Measurements from ENCODE around the gene HAUS5.
A peak's percentile ranks its signal among the peaks of the same experiment; 100 is the strongest.

Gene HAUS5

GRCh38 chr19:35619290-35619923 is 6.9 kb downstream of the HAUS5 start:
- DNase-seq (ENCODE audit: low read depth): no peak
- TF ChIP-seq CTCF (conservative IDR thresholded peaks at IDR 0.05; ENCODE audit: control insufficient read depth, insufficient read depth, low read depth, low read length): no peak
- H3K4me3 ChIP-seq (ENCODE audit: control insufficient read depth, low read depth, low read length): no peak overlapping the region

- no peak overlapping the region for H3K4me3 ChIP-seq (ENCODE audit: control insufficient read depth, low read depth, low read length)
- no peak for DNase-seq (ENCODE audit: low read depth)
- TF ChIP-seq CTCF (conservative IDR thresholded peaks at IDR 0.05; ENCODE audit: control insufficient read depth, insufficient read depth, low read depth, low read length): no peak
Observed at GRCh38 chr19:35620001-35620400, 7.5 kb downstream of the HAUS5 start.

GRCh38 chr19:35621708-35622107 is 9.2 kb downstream of the HAUS5 start:
- DNase-seq (ENCODE audit: low read depth): no peak
- TF ChIP-seq CTCF (conservative IDR thresholded peaks at IDR 0.05; ENCODE audit: control insufficient read depth, insufficient read depth, low read depth, low read length): no peak
- no peak overlapping the region for H3K4me3 ChIP-seq (ENCODE audit: control insufficient read depth, low read depth, low read length)

- TF ChIP-seq CTCF (conservative IDR thresholded peaks at IDR 0.05; ENCODE audit: control insufficient read depth, insufficient read depth, low read depth, low read length): no peak
- no peak for DNase-seq (ENCODE audit: low read depth)
- H3K4me3 ChIP-seq (ENCODE audit: control insufficient read depth, low read depth, low read length): no peak overlapping the region
Observed at GRCh38 chr19:35622750-35623149, 10.2 kb downstream of the HAUS5 start.

- TF ChIP-seq CTCF (conservative IDR thresholded peaks at IDR 0.05; ENCODE audit: control insufficient read depth, insufficient read depth, low read depth, low read length): no peak
- H3K4me3 ChIP-seq (ENCODE audit: control insufficient read depth, low read depth, low read length): no peak overlapping the region
Observed at GRCh38 chr19:35623327-35624010, 10.9 kb downstream of the HAUS5 start.

GRCh38 chr19:35628264-35628564 is 15.7 kb downstream of the HAUS5 start:
- TF ChIP-seq CTCF (conservative IDR thresholded peaks at IDR 0.05; ENCODE audit: control insufficient read depth, insufficient read depth, low read depth, low read length): no peak
- peak overlapping the region; percentile 82 for H3K4me3 ChIP-seq (ENCODE audit: control insufficient read depth, low read depth, low read length)
- DNase-seq (ENCODE audit: low read depth): no peak

More at GRCh38 chr19:35623327-35624010, 10.9 kb downstream of the HAUS5 start:
- DNase-seq (ENCODE audit: low read depth): no peak

All from fibroblast of mammary gland (primary cell).